Psoas muscle (tissue), 8 donors: ENCODE measurements around the gene PDZD2. TPM values are rescaled to one million over a fixed set of nuclear protein-coding genes. Genes with fewer than 3 reads are reported as not detected.
A peak's percentile ranks its signal among the peaks of the same experiment; 100 is the strongest.

Source experiments
- ATAC-seq, 4 donors: fragments of 200-7000 bp; cut with Tn5 transposase; one replicate each; pipeline ENCODE4 v1.9.1; 2020; ENCODE audit warnings: moderate library complexity in 3 of 4, mild to moderate bottlenecking in 2 of 4
- DNase-seq, 2 donors: peaks; one replicate each; pipeline ENCODE4 v3.0.0-alpha.2; 2020
- H3K27ac ChIP-seq: fragments of 200-600 bp; one replicate; pipeline ENCODE4 v1.8.0; 2022
- H3K27me3 ChIP-seq, 3 donors: fragments of 200-600 bp in 1 of 3; one replicate each; pipeline versions ENCODE4 v1.6.1 to v1.8.0; 2013 to 2022; ENCODE audit warnings: low read length in 2 of 3, mild to moderate bottlenecking in 2 of 3, moderate library complexity in 1 of 3; ENCODE audit not compliant: insufficient read depth in 3 of 3
- H3K36me3 ChIP-seq, 2 donors: fragments of 200-600 bp in 1 of 2; one replicate each; pipeline versions ENCODE4 v1.6.1 to v1.8.0; 2013 to 2022; ENCODE audit warnings: low read depth in 1 of 2, mild to moderate bottlenecking in 1 of 2, moderate library complexity in 1 of 2; ENCODE audit not compliant: insufficient read depth in 1 of 2
- H3K4me1 ChIP-seq: fragments of 200-600 bp; one replicate; pipeline ENCODE4 v1.8.0; 2022
- H3K4me3 ChIP-seq: fragments of 200-600 bp; one replicate; pipeline ENCODE4 v1.8.0; 2022; ENCODE audit warnings: mild to moderate bottlenecking
- H3K9me3 ChIP-seq: fragments of 200-600 bp; one replicate; pipeline ENCODE4 v1.8.0; 2022
- CTCF ChIP-seq: fragments of 200-600 bp; IDR thresholded peaks from one replicate; pipeline ENCODE4 v1.8.0; 2022; ENCODE audit warnings: antibody characterized with exemption
- WGBS, 3 donors: extraction: QIAGEN DNeasy Blood & Tissue Kit; methylation state at CpG; one replicate each; pipeline versions ENCODE4 v1.1.6 to v1.1.7; 2013; 5-methylcytosine and 5-hydroxymethylcytosine counted together
- intact Hi-C, 2 donors: fragments of 100-400 bp; cut with DNase I; formaldehyde crosslinking; loops; one replicate each; pipeline versions ENCODE4 v1.11.0 to v1.14.2; 2022
- polyA plus RNA-seq, 3 donors: library from polyadenylated mRNA; stranded (reverse); fragments of 200-250 nt; gene quantifications; one replicate each; pipeline ENCODE4 v1.2.3, GENCODE V29; 2013
- total RNA-seq, 4 donors: library from RNA; stranded (reverse); fragmentation: NEBNext Ultra II Directional in 2 of 4; extraction: Animal tissue kit (Norgen Biotek cat#: 25700) in 2 of 4; gene quantifications; one replicate each; pipeline versions ENCODE4 v1.2.1 to v1.2.4, GENCODE V29; 2021 to 2023
- donor health status: healthy with polysubstance abuse.
- donor health status: DM: no; HTN: no; CAD: no; lungs with moderate emphysema.
- donor health status: Bipolar disorder and iron deficiency.
- donor health status: healthy.
- donor health status: DM: yes; HTN: yes; CAD: no.
- donor health status: DM: no; HTN: no; CAD: no.
- donor health status: DM: no; HTN: no; CAD: no.
- donor health status: DM: yes; HTN: yes; CAD: no.

Gene PDZD2
- total and polyA plus RNA-seq, 7 donors, result 1.4 to 17.5 (median 4.5) TPM

- intact Hi-C loops, result no loop called here
- Histone ChIP-seq H3K4me1 (peaks cover 3% of the 10 kb centered on the region), H3K4me3 (no peak overlapping the region), H3K27me3 (no peaks in the 10 kb centered on the region), H3K9me3 (no peaks in the 10 kb centered on the region), H3K27ac (no peak overlapping the region), H3K36me3 (peaks cover 0 to 24% of the 10 kb centered on the region in 2 donors)
- 81 to 85% (median 84%) methylated on average over 7 of the region's 7 CpGs for WGBS, 3 donors
- ATAC-seq, result no peak
- no peak for TF ChIP-seq CTCF
- DNase-seq, result no peak
Observed at GRCh38 chr5:32138839-32139493, 500.0 kb downstream of the PDZD2 start.

GRCh38 chr5:32143617-32144377 lies 504.9 kb downstream of the PDZD2 start:
- ATAC-seq, result no peak
- DNase-seq, result no peak
- peaks cover 41% of the 10 kb centered on the region for H3K4me1 ChIP-seq
- no peak for TF ChIP-seq CTCF
- H3K36me3 ChIP-seq, result peaks cover 0 to 6% of the 10 kb centered on the region in 2 donors
- no peaks in the 10 kb centered on the region for H3K9me3 ChIP-seq
- no peaks in the 10 kb centered on the region for H3K27me3 ChIP-seq
- H3K4me3 ChIP-seq, result no peak overlapping the region
- intact Hi-C loops, result no loop called here
- 79 to 91% (median 80%) methylated on average over 6 of the region's 6 CpGs for WGBS, 3 donors
- no peak overlapping the region for H3K27ac ChIP-seq

- 74 to 85% (median 75%) methylated on average over 5 of the region's 5 CpGs for WGBS, 3 donors
- intact Hi-C loops, result no loop called here
- Histone ChIP-seq H3K36me3 (peaks cover 0 to 4% of the 10 kb centered on the region in 2 donors), H3K27me3 (no peaks in the 10 kb centered on the region), H3K9me3 (no peaks in the 10 kb centered on the region), H3K4me1 (peaks cover 47% of the 10 kb centered on the region), H3K27ac (peak overlapping the region; percentile 24), H3K4me3 (no peak overlapping the region)
- TF ChIP-seq CTCF, result no peak
- DNase-seq (no peak), ATAC-seq (peak; percentile 44 to 61 (median 54))
Observed at GRCh38 chr5:32144378-32145207, 505.7 kb downstream of the PDZD2 start.

GRCh38 chr5:32145378-32145777 lies 506.4 kb downstream of the PDZD2 start:
- Histone ChIP-seq H3K4me1 (peaks cover 55% of the 10 kb centered on the region), H3K27ac (peak overlapping the region; percentile 24), H3K4me3 (no peak overlapping the region), H3K9me3 (no peaks in the 10 kb centered on the region), H3K27me3 (no peaks in the 10 kb centered on the region), H3K36me3 (peaks cover 0 to 4% of the 10 kb centered on the region in 2 donors)
- intact Hi-C loops, result no loop called here
- DNase-seq (no peak), ATAC-seq (peak in 3 of 4 donors; percentile 21 to 24 (median 23))
- WGBS, 3 donors, result 26 to 77% (median 54%) methylated on average over 2 of the region's 2 CpGs
- no peak for TF ChIP-seq CTCF
